ENCODE data around the gene BCKDK. TPM values are rescaled to one million over a fixed set of nuclear protein-coding genes. Genes with fewer than 3 reads are reported as not detected.

BCKDK gene
- total and polyA plus RNA-seq, 2 of the 13 experiments (the other 11 are each of a cell fraction or from before 2014, with no cell fraction given) = 24.9 to 42.6 TPM

DNA sequence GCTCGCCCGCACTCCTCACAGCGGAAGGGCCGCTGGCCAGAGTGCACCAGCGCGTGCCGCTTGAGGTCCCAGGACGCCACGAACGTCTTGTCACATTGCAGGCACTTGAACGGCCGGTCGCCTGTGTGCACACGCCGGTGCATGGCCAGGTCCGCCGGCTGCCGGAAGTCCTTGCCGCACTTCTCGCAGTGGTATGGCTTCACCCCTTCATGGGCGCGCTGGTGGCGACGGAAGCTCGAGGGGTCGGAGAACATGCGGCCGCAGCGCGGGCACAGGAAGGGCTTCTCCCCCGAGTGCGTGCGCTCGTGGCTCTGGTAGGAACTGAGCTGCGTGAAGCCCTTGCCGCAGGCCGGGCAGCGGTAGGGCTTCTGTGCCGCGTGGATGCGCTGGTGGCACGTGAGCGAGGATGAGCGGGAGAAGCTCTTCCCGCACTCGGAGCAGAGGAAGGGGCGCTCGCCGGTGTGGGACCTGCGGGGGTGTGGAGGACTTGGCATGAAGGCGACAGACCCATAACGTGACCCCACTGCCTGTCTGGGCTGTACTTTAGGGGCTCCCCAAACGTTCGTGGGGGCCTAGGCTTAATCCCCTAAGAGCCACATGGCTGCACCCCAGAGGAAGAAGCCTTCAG, 46.3 kb upstream of the BCKDK start:
- Histone ChIP-seq H3K4me3 (replicated peaks in 1 of 3; ENCODE audit: insufficient read depth in 1 of 3, low read depth in 2 of 3, low read length in 3 of 3) (no peak overlapping the region), H3K4me1 (ENCODE audit: insufficient read depth, low read length) (no peaks in the 10 kb centered on the region), H2AFZ (ENCODE audit: low read length) (no peak overlapping the region), H3K27me3 (ENCODE audit: control insufficient read depth in 1 of 2, insufficient read depth in 2 of 2, low read length in 2 of 2) (no peaks in the 10 kb centered on the region), H3K79me2 (ENCODE audit: insufficient read depth, low read length) (peaks cover 7% of the 10 kb centered on the region), H3K36me3 (replicated peaks in 1 of 2; ENCODE audit: control insufficient read depth in 1 of 2, insufficient read depth in 2 of 2, low read length in 2 of 2) (peaks cover 14 to 25% of the 10 kb centered on the region in 2 experiments; a peak in 4 of 5 replicates), H3K9ac (ENCODE audit: insufficient read depth, low read depth, low read length) (no peak overlapping the region), H4K20me1 (ENCODE audit: insufficient read depth, low read length) (no peaks in the 10 kb centered on the region), H3K27ac (ENCODE audit: extremely low read length, insufficient read depth, low read length) (no peak overlapping the region), H3K9me3 (ENCODE audit: low read length) (no peaks in the 10 kb centered on the region), H3K4me2 (ENCODE audit: low read depth, low read length) (no peak overlapping the region)
- ChIA-PET CTCF (ENCODE audit: low intra/inter-chr PET ratio, low total read pairs) (no interaction called here), POLR2A (no interaction called here)
- intact Hi-C loops (cut with micrococcal nuclease; ENCODE audit: unreplicated experiment) = no loop called here
- DNase-seq (ENCODE audit: low spot score) (no peak), FAIRE-seq (no peak), ATAC-seq (no peak)
- 97% methylated on average over 54 of the region's 54 CpGs for WGBS (ENCODE audit: low lambda C conversion rate)
- BruUV-seq (replicated peaks) = no TSS peak
- in situ Hi-C loops (cut with HindIII; ENCODE audit: extremely low pct_ligation_motif_present, low pct_unique_long_range_greater_than_20kb) = no loop called here
- TF ChIP-seq HNRNPLL (IDR thresholded peaks at IDR 0.05; ENCODE audit: low read depth, low read length, poor library complexity, severe bottlenecking) (peak; percentile 9), KDM4B (CRISPR knock-in tag; IDR thresholded peaks at IDR 0.05) (no peak)
- TF ChIP-seq, protein P1, sequence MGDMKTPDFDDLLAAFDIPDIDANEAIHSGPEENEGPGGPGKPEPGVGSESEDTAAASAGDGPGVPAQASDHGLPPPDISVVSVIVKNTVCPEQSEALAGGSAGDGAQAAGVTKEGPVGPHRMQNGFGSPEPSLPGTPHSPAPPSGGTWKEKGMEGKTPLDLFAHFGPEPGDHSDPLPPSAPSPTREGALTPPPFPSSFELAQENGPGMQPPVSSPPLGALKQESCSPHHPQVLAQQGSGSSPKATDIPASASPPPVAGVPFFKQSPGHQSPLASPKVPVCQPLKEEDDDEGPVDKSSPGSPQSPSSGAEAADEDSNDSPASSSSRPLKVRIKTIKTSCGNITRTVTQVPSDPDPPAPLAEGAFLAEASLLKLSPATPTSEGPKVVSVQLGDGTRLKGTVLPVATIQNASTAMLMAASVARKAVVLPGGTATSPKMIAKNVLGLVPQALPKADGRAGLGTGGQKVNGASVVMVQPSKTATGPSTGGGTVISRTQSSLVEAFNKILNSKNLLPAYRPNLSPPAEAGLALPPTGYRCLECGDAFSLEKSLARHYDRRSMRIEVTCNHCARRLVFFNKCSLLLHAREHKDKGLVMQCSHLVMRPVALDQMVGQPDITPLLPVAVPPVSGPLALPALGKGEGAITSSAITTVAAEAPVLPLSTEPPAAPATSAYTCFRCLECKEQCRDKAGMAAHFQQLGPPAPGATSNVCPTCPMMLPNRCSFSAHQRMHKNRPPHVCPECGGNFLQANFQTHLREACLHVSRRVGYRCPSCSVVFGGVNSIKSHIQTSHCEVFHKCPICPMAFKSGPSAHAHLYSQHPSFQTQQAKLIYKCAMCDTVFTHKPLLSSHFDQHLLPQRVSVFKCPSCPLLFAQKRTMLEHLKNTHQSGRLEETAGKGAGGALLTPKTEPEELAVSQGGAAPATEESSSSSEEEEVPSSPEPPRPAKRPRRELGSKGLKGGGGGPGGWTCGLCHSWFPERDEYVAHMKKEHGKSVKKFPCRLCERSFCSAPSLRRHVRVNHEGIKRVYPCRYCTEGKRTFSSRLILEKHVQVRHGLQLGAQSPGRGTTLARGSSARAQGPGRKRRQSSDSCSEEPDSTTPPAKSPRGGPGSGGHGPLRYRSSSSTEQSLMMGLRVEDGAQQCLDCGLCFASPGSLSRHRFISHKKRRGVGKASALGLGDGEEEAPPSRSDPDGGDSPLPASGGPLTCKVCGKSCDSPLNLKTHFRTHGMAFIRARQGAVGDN (CRISPR knock-in tag; IDR thresholded peaks at IDR 0.05) = peak; percentile 13; the same call in 1 of the 2 replicates

DNA sequence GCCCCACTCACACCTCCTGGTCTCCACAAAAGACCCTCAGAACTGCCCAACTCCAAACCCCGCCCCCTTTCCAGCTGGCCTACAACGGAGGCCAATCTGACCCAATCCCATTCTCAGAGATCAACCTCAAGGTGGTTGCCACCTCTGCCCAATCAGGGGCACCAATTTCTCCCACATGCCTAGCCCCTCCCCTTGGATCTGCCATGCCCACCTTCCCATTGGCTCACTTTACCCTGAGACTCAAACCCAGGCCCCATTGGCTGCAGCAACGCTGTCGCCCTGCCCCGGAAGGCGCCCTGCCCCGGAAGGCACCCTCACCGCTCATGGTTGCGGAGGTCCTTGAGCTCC, 44.7 kb upstream of the BCKDK start:
- WGBS (ENCODE audit: low lambda C conversion rate) = 98% methylated on average over 9 of the region's 9 CpGs
- no peak for TF ChIP-seq MTF1 (CRISPR knock-in tag; IDR thresholded peaks at IDR 0.05)
- TF ChIP-seq PAX8 (CRISPR knock-in tag; IDR thresholded peaks at IDR 0.05; ENCODE audit: borderline replicate concordance) = no peak
- TF ChIP-seq SOX5 (CRISPR knock-in tag; IDR thresholded peaks at IDR 0.05; ENCODE audit: borderline replicate concordance) = no peak
- TF ChIP-seq ZNF75D (CRISPR knock-in tag; IDR thresholded peaks at IDR 0.05; ENCODE audit: borderline replicate concordance) = no peak
- no peak for TF ChIP-seq ZNF570 (CRISPR knock-in tag; IDR thresholded peaks at IDR 0.05; ENCODE audit: borderline replicate concordance)
- no peak for TF ChIP-seq SIN3A (IDR thresholded peaks at IDR 0.05; ENCODE audit: borderline replicate concordance, low read depth, low read length)
- TF ChIP-seq, protein P2, sequence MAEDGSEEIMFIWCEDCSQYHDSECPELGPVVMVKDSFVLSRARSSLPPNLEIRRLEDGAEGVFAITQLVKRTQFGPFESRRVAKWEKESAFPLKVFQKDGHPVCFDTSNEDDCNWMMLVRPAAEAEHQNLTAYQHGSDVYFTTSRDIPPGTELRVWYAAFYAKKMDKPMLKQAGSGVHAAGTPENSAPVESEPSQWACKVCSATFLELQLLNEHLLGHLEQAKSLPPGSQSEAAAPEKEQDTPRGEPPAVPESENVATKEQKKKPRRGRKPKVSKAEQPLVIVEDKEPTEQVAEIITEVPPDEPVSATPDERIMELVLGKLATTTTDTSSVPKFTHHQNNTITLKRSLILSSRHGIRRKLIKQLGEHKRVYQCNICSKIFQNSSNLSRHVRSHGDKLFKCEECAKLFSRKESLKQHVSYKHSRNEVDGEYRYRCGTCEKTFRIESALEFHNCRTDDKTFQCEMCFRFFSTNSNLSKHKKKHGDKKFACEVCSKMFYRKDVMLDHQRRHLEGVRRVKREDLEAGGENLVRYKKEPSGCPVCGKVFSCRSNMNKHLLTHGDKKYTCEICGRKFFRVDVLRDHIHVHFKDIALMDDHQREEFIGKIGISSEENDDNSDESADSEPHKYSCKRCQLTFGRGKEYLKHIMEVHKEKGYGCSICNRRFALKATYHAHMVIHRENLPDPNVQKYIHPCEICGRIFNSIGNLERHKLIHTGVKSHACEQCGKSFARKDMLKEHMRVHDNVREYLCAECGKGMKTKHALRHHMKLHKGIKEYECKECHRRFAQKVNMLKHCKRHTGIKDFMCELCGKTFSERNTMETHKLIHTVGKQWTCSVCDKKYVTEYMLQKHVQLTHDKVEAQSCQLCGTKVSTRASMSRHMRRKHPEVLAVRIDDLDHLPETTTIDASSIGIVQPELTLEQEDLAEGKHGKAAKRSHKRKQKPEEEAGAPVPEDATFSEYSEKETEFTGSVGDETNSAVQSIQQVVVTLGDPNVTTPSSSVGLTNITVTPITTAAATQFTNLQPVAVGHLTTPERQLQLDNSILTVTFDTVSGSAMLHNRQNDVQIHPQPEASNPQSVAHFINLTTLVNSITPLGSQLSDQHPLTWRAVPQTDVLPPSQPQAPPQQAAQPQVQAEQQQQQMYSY (CRISPR knock-in tag; IDR thresholded peaks at IDR 0.05) = no peak
- no peak for TF ChIP-seq ZNF484 (CRISPR knock-in tag; IDR thresholded peaks at IDR 0.05; ENCODE audit: borderline replicate concordance, low read depth)

More for the DNA sequence above, 44.7 kb upstream of the BCKDK start:
- Histone ChIP-seq H3K4me3 (replicated peaks in 1 of 3; ENCODE audit: insufficient read depth in 1 of 3, low read depth in 2 of 3, low read length in 3 of 3) (no peak overlapping the region), H3K4me2 (ENCODE audit: low read depth, low read length) (no peak overlapping the region), H3K36me3 (replicated peaks in 1 of 2; ENCODE audit: control insufficient read depth in 1 of 2, insufficient read depth in 2 of 2, low read length in 2 of 2) (peaks cover 14 to 29% of the 10 kb centered on the region in 2 experiments; a peak in 4 of 5 replicates), H3K9ac (ENCODE audit: insufficient read depth, low read depth, low read length) (no peak overlapping the region), H3K9me3 (ENCODE audit: low read length) (no peaks in the 10 kb centered on the region), H4K20me1 (ENCODE audit: insufficient read depth, low read length) (no peaks in the 10 kb centered on the region), H3K27me3 (ENCODE audit: control insufficient read depth in 1 of 2, insufficient read depth in 2 of 2, low read length in 2 of 2) (no peaks in the 10 kb centered on the region), H3K79me2 (ENCODE audit: insufficient read depth, low read length) (peaks cover 16% of the 10 kb centered on the region), H3K4me1 (ENCODE audit: insufficient read depth, low read length) (no peaks in the 10 kb centered on the region), H2AFZ (ENCODE audit: low read length) (no peak overlapping the region), H3K27ac (ENCODE audit: extremely low read length, insufficient read depth, low read length) (no peak overlapping the region)
- ATAC-seq (no peak), FAIRE-seq (no peak), DNase-seq (ENCODE audit: low spot score) (no peak)
- in situ Hi-C loops (cut with HindIII; ENCODE audit: extremely low pct_ligation_motif_present, low pct_unique_long_range_greater_than_20kb) (no loop called here), intact Hi-C loops (cut with micrococcal nuclease; ENCODE audit: unreplicated experiment) (no loop called here)
- BruUV-seq (replicated peaks) = no TSS peak
- ChIA-PET CTCF (ENCODE audit: low intra/inter-chr PET ratio, low total read pairs) (no interaction called here), POLR2A (no interaction called here)
